Activated naive CD4-positive, alpha-beta T cell (primary cell): Measurements from ENCODE around the gene VWA5B2.

ENCODE experiments used
- DNase-seq, 4 experiments: peaks; one replicate each; lab custom pipeline; 2025; lab: John Stamatoyannopoulos, UW

The VWA5B2 gene

DNA sequence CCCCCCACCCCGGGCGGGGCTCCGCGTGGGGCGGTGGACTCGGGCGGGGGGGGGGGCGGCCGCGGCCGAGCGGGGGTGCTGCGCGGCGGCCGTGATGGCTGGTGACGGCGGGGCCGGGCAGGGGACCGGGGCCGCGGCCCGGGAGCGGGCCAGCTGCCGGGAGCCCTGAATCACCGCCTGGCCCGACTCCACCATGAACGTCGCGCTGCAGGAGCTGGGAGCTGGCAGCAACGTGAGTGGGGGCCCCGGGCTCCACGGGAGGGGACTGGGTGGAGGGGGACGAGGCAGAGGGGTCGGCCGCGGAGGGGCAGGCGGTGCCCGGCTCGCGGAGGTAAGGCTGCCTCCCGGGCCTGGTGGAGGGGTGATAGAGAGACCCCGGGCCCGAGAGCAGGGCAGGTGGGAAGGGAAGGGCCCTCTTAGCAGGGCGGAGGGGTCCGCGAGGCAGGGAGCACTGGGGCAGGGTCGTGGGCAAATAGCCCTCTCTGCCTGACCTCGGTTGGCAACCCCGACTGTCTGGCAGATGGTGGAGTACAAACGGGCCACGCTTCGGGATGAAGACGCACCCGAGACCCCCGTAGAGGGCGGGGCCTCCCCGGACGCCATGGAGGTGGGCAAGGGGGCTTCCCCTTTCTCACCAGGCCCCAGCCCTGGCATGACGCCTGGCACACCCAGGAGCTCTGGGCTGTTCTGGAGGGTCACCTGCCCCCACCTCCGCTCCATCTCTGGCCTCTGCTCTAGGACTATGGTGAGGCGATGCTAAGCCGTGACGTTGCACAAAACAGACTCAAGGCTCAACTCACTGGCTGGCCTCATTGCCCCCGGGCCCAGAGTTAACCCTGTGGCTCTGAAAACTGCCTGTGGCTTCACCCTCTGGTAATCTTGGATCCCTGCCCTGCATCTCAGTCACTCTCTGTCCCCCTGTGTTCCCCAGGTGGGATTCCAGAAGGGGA lies 46.9 kb downstream of the VWA5B2 start, which contains the start of gene ECE2:
Gene ECE2 (plus strand): TSS at position 62 of the 950 bp plus-strand sequence. CDS start 132 bp downstream, at position 194.
- DNase-seq, result no peak

DNA sequence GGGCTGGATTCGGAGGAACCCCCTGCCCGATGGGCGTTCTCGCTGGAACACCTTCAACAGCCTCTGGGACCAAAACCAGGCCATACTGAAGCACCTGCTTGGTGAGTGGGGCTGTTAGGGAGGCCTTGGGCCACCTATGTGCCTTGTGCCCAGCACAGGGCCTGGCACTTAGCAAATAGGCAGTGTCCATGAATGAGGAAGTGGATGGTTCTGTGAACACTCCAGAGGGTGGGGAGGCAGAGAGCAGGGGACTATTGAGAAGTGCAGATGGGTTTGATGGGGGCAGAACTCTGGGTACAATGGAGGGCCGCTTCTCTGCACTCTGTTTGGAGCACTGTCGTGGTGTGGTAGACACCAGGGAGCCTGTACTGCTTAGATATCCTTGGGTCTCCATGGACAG lies 48.0 kb downstream of the VWA5B2 start:
- DNase-seq, result no peak

GRCh38 chr3:184282941-184283340 lies 53.6 kb downstream of the VWA5B2 start:
- DNase-seq, result no peak

GRCh38 chr3:184283681-184284080 lies 54.3 kb downstream of the VWA5B2 start:
- DNase-seq, result no peak

DNA sequence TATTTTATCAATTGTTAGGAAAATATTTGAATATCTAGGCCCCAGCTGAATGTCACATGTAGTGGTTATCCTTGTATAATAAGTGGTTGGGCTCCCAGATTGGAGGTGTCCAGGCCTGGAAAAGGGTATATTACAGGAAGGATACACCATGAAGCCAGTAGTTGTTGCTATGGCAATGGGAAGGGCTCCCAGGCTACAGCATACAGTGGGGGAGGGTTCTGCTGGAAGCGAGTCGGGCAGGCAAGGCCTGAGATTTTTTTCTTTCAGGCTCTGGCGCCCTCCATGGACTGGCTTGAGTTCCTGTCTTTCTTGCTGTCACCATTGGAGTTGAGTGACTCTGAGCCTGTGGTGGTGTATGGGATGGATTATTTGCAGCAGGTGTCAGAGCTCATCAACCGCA lies 55.3 kb downstream of the VWA5B2 start:
- no peak for DNase-seq

DNA sequence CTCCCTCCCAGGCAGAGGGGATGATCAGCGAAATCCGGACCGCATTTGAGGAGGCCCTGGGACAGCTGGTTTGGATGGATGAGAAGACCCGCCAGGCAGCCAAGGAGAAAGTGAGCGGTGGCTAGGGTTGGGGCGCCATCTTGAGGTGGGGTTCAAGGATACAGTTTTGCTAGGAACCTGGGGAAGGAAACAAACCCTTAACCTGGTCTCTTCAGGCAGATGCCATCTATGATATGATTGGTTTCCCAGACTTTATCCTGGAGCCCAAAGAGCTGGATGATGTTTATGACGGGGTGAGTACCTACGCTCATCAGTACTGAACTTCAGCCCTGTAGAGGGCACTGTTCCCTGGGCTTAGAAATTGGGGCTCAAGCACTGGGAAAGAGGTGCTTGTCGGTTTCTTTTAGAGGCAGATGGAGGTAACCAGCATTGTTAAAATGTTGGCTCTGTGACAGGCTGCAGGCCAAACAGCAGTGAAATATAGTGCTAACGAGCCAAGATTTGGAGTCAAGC lies 60.1 kb downstream of the VWA5B2 start:
- DNase-seq, result peak; percentile 16 to 38 (median 20)

DNA sequence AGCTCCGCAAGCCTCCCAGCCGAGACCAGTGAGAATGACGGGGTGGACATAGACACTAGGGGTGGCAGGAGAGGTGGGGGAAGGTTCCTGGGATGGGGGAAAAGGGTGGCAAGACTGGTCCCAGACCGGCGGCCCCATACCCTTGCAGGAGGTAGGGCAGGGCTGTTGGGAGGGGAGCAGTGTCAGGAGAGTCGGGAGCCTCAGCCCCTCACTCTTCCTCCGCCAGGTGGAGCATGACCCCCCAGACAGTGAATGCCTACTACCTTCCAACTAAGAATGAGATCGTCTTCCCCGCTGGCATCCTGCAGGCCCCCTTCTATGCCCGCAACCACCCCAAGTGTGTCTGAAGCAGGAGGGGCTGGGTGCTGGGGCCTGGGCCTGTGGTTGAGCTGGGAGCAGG lies 60.9 kb downstream of the VWA5B2 start:
- no peak for DNase-seq

DNA sequence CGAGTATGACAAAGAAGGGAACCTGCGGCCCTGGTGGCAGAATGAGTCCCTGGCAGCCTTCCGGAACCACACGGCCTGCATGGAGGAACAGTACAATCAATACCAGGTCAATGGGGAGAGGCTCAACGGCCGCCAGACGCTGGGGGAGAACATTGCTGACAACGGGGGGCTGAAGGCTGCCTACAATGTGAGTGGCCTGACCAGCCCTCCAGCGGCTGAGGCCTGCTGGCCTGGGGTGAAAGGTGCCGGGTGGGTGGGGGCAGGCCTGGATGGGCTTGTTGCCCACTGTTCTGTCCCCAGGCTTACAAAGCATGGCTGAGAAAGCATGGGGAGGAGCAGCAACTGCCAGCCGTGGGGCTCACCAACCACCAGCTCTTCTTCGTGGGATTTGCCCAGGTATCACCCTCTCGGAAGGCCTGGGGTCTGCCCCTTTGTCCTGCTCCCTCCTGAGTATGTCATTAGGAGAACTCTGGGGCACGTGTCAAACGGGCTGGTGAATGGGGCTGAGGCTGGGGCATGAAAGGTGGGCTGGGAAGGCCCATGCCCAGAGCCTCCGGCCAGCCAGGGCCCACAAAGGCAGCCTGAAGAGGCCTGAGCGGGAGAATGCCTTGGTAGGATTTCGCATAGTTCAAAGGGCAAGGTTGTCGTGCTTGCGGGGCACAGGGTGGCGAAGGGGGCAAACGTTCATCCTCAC lies 61.8 kb downstream of the VWA5B2 start:
- no peak for DNase-seq
